Stimulated activated CD4-positive, alpha-beta T cell treated with anti-CD3 and anti-CD28 coated beads, Interleukin-12 subunit alpha, Interleukin-12 subunit beta, amount 100 ng/mL, for 48 hours (primary cell): ENCODE measurements around the gene DET1.

Experiments
- DNase-seq, 3 donors: peaks; one replicate each; pipeline ENCODE4 v3.0.0-alpha.2; 2020; ENCODE audit warnings: low read depth in 2 of 3, low spot score in 1 of 3

Gene DET1

GRCh38 chr15:88467935-88468528 is 78.4 kb downstream of the DET1 start:
- DNase-seq: no peak

GRCh38 chr15:88467073-88467934 is 79.2 kb downstream of the DET1 start, which contains the start of the genes MRPL46 and MRPS11:
Gene MRPL46 (minus strand): TSS chr15:88467388. CDS start chr15:88467377, 11 bp downstream.
Gene MRPS11 (plus strand): TSS chr15:88467708. CDS start chr15:88467718, 10 bp downstream.
- peak; percentile 81 to 88 (median 87) for DNase-seq

- DNase-seq: peak in 1 of 3 donors; percentile 11
These were observed 80.8 kb downstream of the DET1 start for GRCh38 chr15:88465633-88466224.

GRCh38 chr15:88463870-88464532 is 82.5 kb downstream of the DET1 start:
- no peak for DNase-seq
